ENCODE data around the gene CHID1.
A peak's percentile ranks its signal among the peaks of the same experiment; 100 is the strongest.

The CHID1 gene

GRCh38 chr11:849104-849824 lies 61.3 kb downstream of the CHID1 start:
- Histone ChIP-seq H3K36me3 (no peaks in the 10 kb centered on the region), H3K4me1 (ENCODE audit: control insufficient read depth in 1 of 2, insufficient read depth in 1 of 2, low read depth in 1 of 2, low read length in 1 of 2) (peaks cover 13 to 20% of the 10 kb centered on the region in 2 experiments), H3K27ac (no peak overlapping the region), H3K9me3 (no peaks in the 10 kb centered on the region), H3K27me3 (peaks cover 77% of the 10 kb centered on the region), H3K4me3 (ENCODE audit: low read depth in 1 of 2, low read length in 1 of 2) (peak overlapping the region; percentile 59 to 66)
- no peak for TF ChIP-seq CTCF (IDR thresholded peaks at IDR 0.05)

- no peaks in the 10 kb centered on the region for H3K9me3 ChIP-seq
- no peaks in the 10 kb centered on the region for H3K36me3 ChIP-seq
- TF ChIP-seq CTCF (IDR thresholded peaks at IDR 0.05) = peak; percentile 75
- H3K27me3 ChIP-seq = peaks cover 85% of the 10 kb centered on the region
- peak overlapping the region; percentile 59 to 66 for H3K4me3 ChIP-seq (ENCODE audit: low read depth in 1 of 2, low read length in 1 of 2)
- H3K4me1 ChIP-seq (ENCODE audit: control insufficient read depth in 1 of 2, insufficient read depth in 1 of 2, low read depth in 1 of 2, low read length in 1 of 2) = peaks cover 18 to 28% of the 10 kb centered on the region in 2 experiments
- H3K27ac ChIP-seq = no peak overlapping the region
Observed at GRCh38 chr11:848380-848931, 62.2 kb downstream of the CHID1 start.

GRCh38 chr11:847876-848275 lies 62.7 kb downstream of the CHID1 start:
- Histone ChIP-seq H3K9me3 (no peaks in the 10 kb centered on the region), H3K27me3 (peaks cover 91% of the 10 kb centered on the region), H3K27ac (no peak overlapping the region), H3K4me3 (ENCODE audit: low read depth in 1 of 2, low read length in 1 of 2) (peak overlapping the region in 1 of 2 experiments; percentile 66), H3K4me1 (ENCODE audit: control insufficient read depth in 1 of 2, insufficient read depth in 1 of 2, low read depth in 1 of 2, low read length in 1 of 2) (peaks cover 24 to 34% of the 10 kb centered on the region in 2 experiments), H3K36me3 (no peaks in the 10 kb centered on the region)
- no peak for TF ChIP-seq CTCF (IDR thresholded peaks at IDR 0.05)

- Histone ChIP-seq H3K9me3 (no peaks in the 10 kb centered on the region), H3K4me1 (ENCODE audit: control insufficient read depth in 1 of 2, insufficient read depth in 1 of 2, low read depth in 1 of 2, low read length in 1 of 2) (peaks cover 29 to 44% of the 10 kb centered on the region in 2 experiments), H3K4me3 (ENCODE audit: low read depth in 1 of 2, low read length in 1 of 2) (no peak overlapping the region), H3K36me3 (no peaks in the 10 kb centered on the region), H3K27ac (no peak overlapping the region), H3K27me3 (peaks cover 89% of the 10 kb centered on the region)
- TF ChIP-seq CTCF (IDR thresholded peaks at IDR 0.05) = no peak
Observed at GRCh38 chr11:846496-847098, 64.0 kb downstream of the CHID1 start.

- no peak overlapping the region for H3K4me3 ChIP-seq (ENCODE audit: low read depth in 1 of 2, low read length in 1 of 2)
- peaks cover 35 to 51% of the 10 kb centered on the region in 2 experiments for H3K4me1 ChIP-seq (ENCODE audit: control insufficient read depth in 1 of 2, insufficient read depth in 1 of 2, low read depth in 1 of 2, low read length in 1 of 2)
- TF ChIP-seq CTCF (IDR thresholded peaks at IDR 0.05) = no peak
- H3K9me3 ChIP-seq = no peaks in the 10 kb centered on the region
- no peaks in the 10 kb centered on the region for H3K36me3 ChIP-seq
- H3K27ac ChIP-seq = no peak overlapping the region
- peaks cover 83% of the 10 kb centered on the region for H3K27me3 ChIP-seq
Observed at GRCh38 chr11:845872-846495, 64.6 kb downstream of the CHID1 start.
